Breast epithelium (tissue), 4 donors: ENCODE data around the gene CHAMP1. TPM values are rescaled to one million over a fixed set of nuclear protein-coding genes. Genes with fewer than 3 reads are reported as not detected.

Experiments
- DNase-seq, 2 donors: peaks; one replicate each; pipeline ENCODE4 v3.0.0-alpha.2; 2019; ENCODE audit warnings: low spot score in 2 of 2
- H3K27ac ChIP-seq, 2 donors: fragments of 200-600 bp; sonication (generic) in 1 of 2; one replicate each; pipeline ENCODE4 v1.5.1; 2016 to 2019; ENCODE audit warnings: mild to moderate bottlenecking in 1 of 2
- H3K27me3 ChIP-seq, 2 donors: fragments of 200-600 bp; sonication (generic) in 1 of 2; one replicate each; pipeline versions ENCODE4 v1.5.1 to v1.6.0; 2017 to 2019; ENCODE audit warnings: control low read depth in 1 of 2, mild to moderate bottlenecking in 1 of 2
- H3K36me3 ChIP-seq: fragments of 200-600 bp; one replicate; pipeline ENCODE4 v1.5.1; 2019
- H3K4me1 ChIP-seq, 2 donors: fragments of 200-600 bp; sonication (generic); one replicate each; pipeline ENCODE4 v1.5.1; 2016 to 2019; ENCODE audit warnings: control low read depth in 1 of 2
- H3K4me3 ChIP-seq, 3 donors: fragments of 200-600 bp; sonication (generic); 1 replicate in 2 of 3; 2 replicates in 1 of 3; pipeline ENCODE4 v1.5.1; 2016 to 2019; ENCODE audit warnings: mild to moderate bottlenecking in 3 of 3, moderate library complexity in 2 of 3
- H3K9me3 ChIP-seq, 2 donors: fragments of 200-600 bp; sonication (generic) in 1 of 2; one replicate each; pipeline ENCODE4 v1.5.1; 2016 to 2019; ENCODE audit warnings: control low read depth in 1 of 2
- CTCF ChIP-seq, 3 donors: fragments of 450-650 bp; IDR thresholded peaks; one replicate each; pipeline ENCODE4 v1.5.1; 2016 to 2017; ENCODE audit warnings: antibody characterized with exemption in 3 of 3, mild to moderate bottlenecking in 3 of 3, moderate library complexity in 3 of 3
- POLR2A ChIP-seq: fragments of 450-650 bp; IDR thresholded peaks from one replicate; pipeline ENCODE4 v1.6.1; 2016; ENCODE audit warnings: antibody characterized with exemption, mild to moderate bottlenecking, moderate library complexity
- POLR2AphosphoS5 ChIP-seq, 3 donors: sonication (generic); formaldehyde crosslinking; IDR thresholded peaks; one replicate each; pipeline ENCODE4 v1.6.1; 2017; ENCODE audit warnings: antibody characterized with exemption in 3 of 3
- intact Hi-C: fragments of 100-400 bp; cut with DNase I; formaldehyde crosslinking; loops from one replicate; pipeline ENCODE4 v1.15.1; 2023; ENCODE audit warnings: low total_unique reads
- total RNA-seq, 3 donors: library from RNA; depleted of rRNA; stranded (reverse); fragments of >200 nt; gene quantifications; one replicate each; pipeline ENCODE4 v1.1.0, GENCODE V29; 2016

Gene CHAMP1
- total RNA-seq, 3 donors from 2014 or later, result 9.4 to 25.3 (median 21.6) TPM

- H3K4me1 ChIP-seq, result peaks cover 3 to 8% of the 10 kb centered on the region in 2 donors
- H3K4me3 ChIP-seq, result peak within 1 kb of the TSS; percentile 72 to 77 (median 76)
- H3K27me3 ChIP-seq, result no peaks in the 10 kb centered on the region
- H3K9me3 ChIP-seq, result no peaks in the 10 kb centered on the region
- peak within 1 kb of the TSS; percentile 96 to 98 for H3K27ac ChIP-seq
- no peak for TF ChIP-seq CTCF (IDR thresholded peaks at IDR 0.05)
- TF ChIP-seq POLR2AphosphoS5 (IDR thresholded peaks at IDR 0.05), result peak; percentile 66 to 80 (median 78)
- peak; percentile 68 for TF ChIP-seq POLR2A
- H3K36me3 ChIP-seq, result no peaks in the 10 kb centered on the region
- intact Hi-C loops, result no loop called here
- peak; percentile 85 to 91 for DNase-seq
Measured at GRCh38 chr13:114281351-114282040, 32.8 kb upstream of the CHAMP1 start, which contains the start of gene UPF3A. Gene UPF3A, plus strand, starts transcription at chr13:114281601. Its CDS starts 39 bp downstream, at chr13:114281640.

GRCh38 chr13:114282041-114282670 lies 32.1 kb upstream of the CHAMP1 start:
- peak in 2 of 3 donors; percentile 7 to 54 for TF ChIP-seq POLR2AphosphoS5 (IDR thresholded peaks at IDR 0.05)
- no peak for TF ChIP-seq POLR2A
- DNase-seq, result peak in 1 of 2 donors; percentile 54

GRCh38 chr13:114283576-114283975 lies 30.7 kb upstream of the CHAMP1 start:
- Histone ChIP-seq H3K9me3 (no peaks in the 10 kb centered on the region), H3K27ac (no peak overlapping the region), H3K36me3 (no peaks in the 10 kb centered on the region), H3K4me1 (peaks cover 3 to 8% of the 10 kb centered on the region in 2 donors), H3K27me3 (no peaks in the 10 kb centered on the region), H3K4me3 (no peak overlapping the region)
- no peak for DNase-seq
- no peak for TF ChIP-seq POLR2AphosphoS5 (IDR thresholded peaks at IDR 0.05)
- no peak for TF ChIP-seq CTCF (IDR thresholded peaks at IDR 0.05)
- TF ChIP-seq POLR2A, result no peak
- intact Hi-C loops, result no loop called here

More at GRCh38 chr13:114282041-114282670, 32.1 kb upstream of the CHAMP1 start:
- Histone ChIP-seq H3K9me3 (no peaks in the 10 kb centered on the region), H3K27me3 (no peaks in the 10 kb centered on the region), H3K4me1 (peaks cover 3 to 8% of the 10 kb centered on the region in 2 donors), H3K4me3 (peak overlapping the region; percentile 72 to 77 (median 76)), H3K36me3 (no peaks in the 10 kb centered on the region), H3K27ac (peak overlapping the region; percentile 96 to 98)
- intact Hi-C loops, result no loop called here

GRCh38 chr13:114284680-114285079 lies 29.6 kb upstream of the CHAMP1 start:
- peaks cover 3 to 8% of the 10 kb centered on the region in 2 donors for H3K4me1 ChIP-seq
- TF ChIP-seq POLR2AphosphoS5 (IDR thresholded peaks at IDR 0.05) (no peak), CTCF (IDR thresholded peaks at IDR 0.05) (no peak), POLR2A (no peak)
- no peaks in the 10 kb centered on the region for H3K27me3 ChIP-seq
- no peak overlapping the region for H3K27ac ChIP-seq
- no peaks in the 10 kb centered on the region for H3K36me3 ChIP-seq
- H3K4me3 ChIP-seq, result no peak overlapping the region
- no peak for DNase-seq
- intact Hi-C loops, result no loop called here
- no peaks in the 10 kb centered on the region for H3K9me3 ChIP-seq

GRCh38 chr13:114285166-114285808 lies 29.0 kb upstream of the CHAMP1 start:
- H3K36me3 ChIP-seq, result no peaks in the 10 kb centered on the region
- no peak overlapping the region for H3K4me3 ChIP-seq
- no peaks in the 10 kb centered on the region for H3K27me3 ChIP-seq
- DNase-seq, result no peak
- intact Hi-C loops, result no loop called here
- H3K4me1 ChIP-seq, result peaks cover 3 to 8% of the 10 kb centered on the region in 2 donors
- no peak overlapping the region for H3K27ac ChIP-seq
- no peaks in the 10 kb centered on the region for H3K9me3 ChIP-seq
- no peak for TF ChIP-seq CTCF (IDR thresholded peaks at IDR 0.05)
